Immature natural killer cell (primary cell): ENCODE data around the gene ADRA2A. TPM values are rescaled to one million over a fixed set of nuclear protein-coding genes. Genes with fewer than 3 reads are reported as not detected.

Source experiments
- DNase-seq, 3 donors: peaks; one replicate each; pipeline ENCODE4 v3.0.0; 2022; ENCODE audit warnings: mixed read lengths in 1 of 3
- H3K27ac Mint-ChIP-seq, 6 donors: one replicate each; pipeline ENCODE4 v1.8.0; 2020; ENCODE audit warnings: mixed read lengths in 6 of 6, mild to moderate bottlenecking in 5 of 6, inconsistent platforms in 4 of 6, moderate library complexity in 3 of 6
- H3K27me3 Mint-ChIP-seq, 3 donors: one replicate each; pipeline ENCODE4 v1.8.0; 2020 to 2021; ENCODE audit warnings: low read depth in 3 of 3, mild to moderate bottlenecking in 3 of 3, mixed read lengths in 3 of 3, moderate library complexity in 3 of 3, inconsistent platforms in 1 of 3
- H3K36me3 Mint-ChIP-seq, 3 donors: one replicate each; pipeline ENCODE4 v1.8.0; 2020; ENCODE audit warnings: mixed read lengths in 3 of 3, inconsistent platforms in 2 of 3, mild to moderate bottlenecking in 2 of 3
- H3K4me1 Mint-ChIP-seq, 2 donors: one replicate each; pipeline ENCODE4 v1.8.0; 2020; ENCODE audit warnings: inconsistent platforms in 2 of 2, mild to moderate bottlenecking in 2 of 2, mixed read lengths in 2 of 2, moderate library complexity in 1 of 2
- H3K4me3 Mint-ChIP-seq, 5 donors: one replicate each; pipeline ENCODE4 v1.8.0; 2020; ENCODE audit warnings: mild to moderate bottlenecking in 5 of 5, mixed read lengths in 5 of 5, inconsistent platforms in 3 of 5, moderate library complexity in 3 of 5
- H3K9me3 Mint-ChIP-seq, 6 donors: one replicate each; pipeline ENCODE4 v1.8.0; 2020; ENCODE audit warnings: mild to moderate bottlenecking in 6 of 6, mixed read lengths in 6 of 6, inconsistent platforms in 4 of 6, moderate library complexity in 3 of 6
- polyA plus RNA-seq, 3 donors: library from polyadenylated mRNA; unstranded; fragments of 300-500 nt; fragmentation: Illumina TruSeq; gene quantifications; one replicate each; pipeline ENCODE4 v1.2.3, GENCODE V29; 2021

Gene ADRA2A
- polyA plus RNA-seq, result not detected

DNA sequence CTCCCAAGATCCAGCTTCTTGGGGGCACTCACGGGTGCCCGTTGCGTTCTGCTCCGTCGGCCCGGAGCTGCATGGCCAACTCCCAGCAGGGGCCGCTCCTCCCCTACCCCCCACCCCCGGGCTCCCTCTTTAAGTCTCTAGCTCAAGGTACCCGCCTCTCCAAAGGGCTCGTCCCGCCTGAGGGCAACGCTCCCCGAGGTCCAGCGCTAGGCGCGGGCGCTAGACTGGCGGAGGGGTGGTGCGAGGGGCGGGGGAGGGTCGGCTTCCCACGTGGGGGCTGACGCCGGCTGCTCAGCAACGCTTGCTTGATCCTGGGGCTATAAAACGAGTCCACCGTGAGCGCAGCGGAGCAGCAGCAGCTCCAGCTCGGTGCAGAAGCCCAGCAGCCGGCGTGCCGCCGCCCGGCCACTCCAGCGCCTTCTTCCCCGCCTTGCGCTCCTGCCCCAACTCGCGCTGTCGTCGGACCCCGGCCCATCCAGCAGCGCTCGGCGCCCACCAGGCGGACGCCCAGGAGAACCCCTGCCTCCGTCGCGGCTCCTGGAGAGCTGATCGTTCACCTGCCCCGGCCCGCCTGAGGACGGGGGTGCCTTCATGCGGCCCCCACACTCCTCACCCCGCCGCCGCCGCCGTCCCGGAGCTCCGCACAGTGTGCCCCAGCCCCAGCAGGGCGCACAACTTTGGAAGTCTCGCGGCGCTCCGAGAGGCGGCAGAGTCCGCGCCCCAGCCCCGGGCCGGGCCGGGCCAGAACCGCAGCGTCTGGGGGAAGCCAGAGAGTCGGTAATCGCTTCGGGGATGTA is at the start of gene ADRA2A:
TSS of gene ADRA2A (plus strand) at position 348 of the 797 bp plus-strand sequence. CDS start 968 bp downstream, outside the sequence.
- H3K27me3 Mint-ChIP-seq, result peaks cover 7 to 11% (median 11%) of the 10 kb centered on the region in 3 donors
- H3K4me3 Mint-ChIP-seq, result peak within 1 kb of the TSS; percentile 48 to 63 (median 55)
- H3K9me3 Mint-ChIP-seq, result peaks cover 0 to 2% (median 0%) of the 10 kb centered on the region in 6 donors
- no peaks in the 10 kb centered on the region for H3K36me3 Mint-ChIP-seq
- peaks cover 0 to 18% of the 10 kb centered on the region in 2 donors for H3K4me1 Mint-ChIP-seq
- no peak for DNase-seq
- H3K27ac Mint-ChIP-seq, result no peak within 1 kb of the TSS

DNA sequence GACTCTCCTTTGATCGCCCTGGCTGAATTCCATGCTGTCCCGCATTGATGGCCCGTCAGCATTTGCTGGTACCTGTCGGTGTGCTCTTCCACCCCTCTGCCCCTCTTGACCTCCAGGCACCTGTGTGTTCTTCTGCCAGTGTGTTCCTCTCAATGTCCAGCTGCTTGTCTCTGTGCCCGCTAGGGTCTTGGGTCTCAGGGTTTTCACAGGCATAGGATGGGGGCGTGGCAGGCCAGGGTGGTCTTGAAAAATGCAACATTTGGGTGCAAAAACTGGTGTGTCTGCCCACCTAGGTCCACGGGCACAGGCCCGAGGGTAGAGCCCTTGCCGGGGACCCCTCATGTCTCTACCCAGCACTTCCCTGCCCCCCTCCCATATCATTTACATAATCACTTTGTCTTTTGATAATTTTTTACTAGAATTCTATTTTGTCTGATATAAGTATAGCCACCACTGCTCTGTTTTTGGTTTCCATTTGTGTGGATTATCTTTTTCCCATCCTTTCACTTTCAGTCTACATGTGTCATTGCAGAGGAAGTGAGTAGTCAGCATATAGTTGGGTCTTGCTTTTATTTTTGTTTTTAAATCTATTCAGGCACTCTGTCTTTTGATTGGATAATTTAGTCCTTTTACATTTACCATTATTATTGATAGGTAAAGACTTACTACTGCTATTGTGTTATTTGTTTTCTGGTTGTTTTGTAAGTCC is 46.6 kb upstream of the ADRA2A start:
- Mint-ChIP-seq H3K4me3 (peak overlapping the region in 1 of 5 donors; percentile 1), H3K36me3 (peaks cover 21 to 52% (median 31%) of the 10 kb centered on the region in 3 donors), H3K4me1 (peaks cover 9 to 22% of the 10 kb centered on the region in 2 donors), H3K9me3 (peaks cover 2 to 16% (median 13%) of the 10 kb centered on the region in 6 donors), H3K27ac (peak overlapping the region in 3 of 6 donors; percentile 2 to 78 (median 41)), H3K27me3 (peaks cover 0 to 2% (median 0%) of the 10 kb centered on the region in 3 donors)
- peak in 1 of 3 donors; percentile 6 for DNase-seq

DNA sequence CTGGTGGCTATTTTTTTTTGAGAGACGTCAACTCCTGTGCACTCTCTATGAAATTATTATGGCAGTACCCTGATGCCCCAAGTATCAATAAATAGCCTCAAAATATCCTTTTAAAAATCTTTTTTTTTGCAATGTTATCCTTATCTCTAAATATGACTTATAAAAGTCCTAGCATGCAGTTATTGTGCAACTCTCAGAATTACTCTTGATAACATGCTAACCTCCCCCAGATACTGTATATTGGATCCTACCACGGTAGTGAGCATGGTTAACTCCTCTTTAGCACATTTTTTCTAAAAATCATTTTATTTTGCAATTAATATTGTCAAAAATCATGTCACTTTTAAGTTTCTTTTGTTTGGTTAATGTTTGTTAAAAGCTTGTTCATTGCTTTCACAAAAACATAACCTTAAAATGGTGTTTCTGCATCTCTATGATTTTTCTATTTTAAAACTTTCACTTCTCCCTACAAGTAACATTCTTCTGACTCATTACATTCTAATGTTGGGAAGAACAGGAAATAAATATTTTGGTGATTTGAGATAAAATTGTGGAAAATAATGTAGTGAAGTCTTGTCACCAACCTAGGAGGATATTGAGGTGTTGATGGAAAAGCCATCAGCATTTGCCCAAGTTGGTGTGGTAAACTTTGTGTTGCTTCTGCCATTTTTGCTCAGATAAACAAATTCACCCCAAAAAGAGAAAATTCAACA is 42.1 kb upstream of the ADRA2A start:
- H3K27me3 Mint-ChIP-seq, result peaks cover 0 to 11% (median 4%) of the 10 kb centered on the region in 3 donors

DNA sequence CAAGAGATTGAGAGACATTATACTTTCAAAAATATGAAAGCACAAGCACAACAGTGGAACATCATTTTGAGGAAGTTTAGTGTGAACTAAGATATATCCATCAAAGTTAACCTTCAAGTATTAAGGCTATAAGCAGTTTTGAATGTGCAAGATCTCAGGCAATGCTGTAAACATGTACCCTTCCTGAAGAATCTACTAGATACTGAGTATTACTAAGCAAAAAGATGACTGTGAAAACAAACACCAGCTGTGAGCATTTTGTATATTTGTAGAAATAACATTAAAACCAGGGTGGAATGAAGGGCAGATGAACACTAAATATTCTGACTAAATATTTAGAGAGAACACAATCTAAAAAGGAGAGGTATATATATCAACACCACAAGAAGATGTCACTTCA is 41.3 kb upstream of the ADRA2A start:
- peaks cover 0 to 13% (median 5%) of the 10 kb centered on the region in 3 donors for H3K27me3 Mint-ChIP-seq
- DNase-seq, result no peak
- peaks cover 26 to 30% (median 28%) of the 10 kb centered on the region in 3 donors for H3K36me3 Mint-ChIP-seq
- H3K4me3 Mint-ChIP-seq, result no peak overlapping the region
- no peak overlapping the region for H3K27ac Mint-ChIP-seq
- peaks cover 2 to 4% of the 10 kb centered on the region in 2 donors for H3K4me1 Mint-ChIP-seq
- peaks cover 16 to 40% (median 34%) of the 10 kb centered on the region in 6 donors for H3K9me3 Mint-ChIP-seq

More for the DNA sequence above, 42.1 kb upstream of the ADRA2A start:
- Mint-ChIP-seq H3K4me1 (peaks cover 9 to 12% of the 10 kb centered on the region in 2 donors), H3K4me3 (no peak overlapping the region), H3K36me3 (peaks cover 24 to 35% (median 33%) of the 10 kb centered on the region in 3 donors), H3K27ac (no peak overlapping the region), H3K9me3 (peaks cover 10 to 33% (median 26%) of the 10 kb centered on the region in 6 donors)
- no peak for DNase-seq

DNA sequence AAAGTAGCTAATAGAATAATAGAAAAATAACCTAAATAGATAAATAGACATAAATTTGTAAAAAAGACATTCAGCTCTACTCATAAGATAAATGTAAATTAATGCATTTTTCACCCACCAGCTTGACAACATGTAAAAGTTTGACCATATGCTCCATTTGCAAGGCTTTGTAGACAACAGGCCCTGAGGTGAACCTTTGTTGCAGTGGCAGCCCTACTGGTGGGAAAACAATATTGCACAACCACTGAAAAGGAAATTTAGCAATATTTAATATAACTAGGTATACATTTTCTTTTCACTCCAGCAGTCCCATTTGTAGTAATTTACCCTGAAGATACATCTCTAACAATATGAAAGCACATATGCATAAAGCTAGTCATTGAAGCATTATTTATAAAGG is 39.0 kb upstream of the ADRA2A start:
- peaks cover 16 to 59% (median 44%) of the 10 kb centered on the region in 6 donors for H3K9me3 Mint-ChIP-seq
- no peaks in the 10 kb centered on the region for H3K4me1 Mint-ChIP-seq
- peaks cover 1 to 13% (median 9%) of the 10 kb centered on the region in 3 donors for H3K27me3 Mint-ChIP-seq
- no peak overlapping the region for H3K4me3 Mint-ChIP-seq
- no peak for DNase-seq
- H3K36me3 Mint-ChIP-seq, result peaks cover 18 to 29% (median 20%) of the 10 kb centered on the region in 3 donors
- no peak overlapping the region for H3K27ac Mint-ChIP-seq

DNA sequence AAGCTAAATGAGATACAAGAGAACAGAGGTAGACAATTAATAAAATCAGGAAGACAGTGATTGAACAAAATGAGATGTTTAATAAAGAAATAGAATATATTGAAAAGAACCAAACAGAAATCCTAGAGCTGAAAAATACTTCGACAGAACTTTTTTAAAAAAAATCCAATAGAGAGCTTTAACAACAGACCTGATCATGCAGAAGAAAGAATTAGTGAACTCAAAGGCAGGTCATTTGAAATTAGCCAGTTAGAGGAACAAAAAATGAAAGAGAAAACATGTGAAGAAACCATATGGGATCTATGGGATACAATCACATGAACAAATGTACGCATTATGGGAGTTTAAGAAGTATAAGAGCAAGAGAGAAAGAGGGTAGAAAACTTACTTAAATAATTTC is 37.3 kb upstream of the ADRA2A start:
- no peaks in the 10 kb centered on the region for H3K4me1 Mint-ChIP-seq
- no peak overlapping the region for H3K27ac Mint-ChIP-seq
- H3K4me3 Mint-ChIP-seq, result no peak overlapping the region
- H3K27me3 Mint-ChIP-seq, result peaks cover 1 to 13% (median 9%) of the 10 kb centered on the region in 3 donors
- H3K9me3 Mint-ChIP-seq, result peaks cover 17 to 47% (median 42%) of the 10 kb centered on the region in 6 donors
- no peak for DNase-seq
- H3K36me3 Mint-ChIP-seq, result peaks cover 10 to 19% (median 13%) of the 10 kb centered on the region in 3 donors

DNA sequence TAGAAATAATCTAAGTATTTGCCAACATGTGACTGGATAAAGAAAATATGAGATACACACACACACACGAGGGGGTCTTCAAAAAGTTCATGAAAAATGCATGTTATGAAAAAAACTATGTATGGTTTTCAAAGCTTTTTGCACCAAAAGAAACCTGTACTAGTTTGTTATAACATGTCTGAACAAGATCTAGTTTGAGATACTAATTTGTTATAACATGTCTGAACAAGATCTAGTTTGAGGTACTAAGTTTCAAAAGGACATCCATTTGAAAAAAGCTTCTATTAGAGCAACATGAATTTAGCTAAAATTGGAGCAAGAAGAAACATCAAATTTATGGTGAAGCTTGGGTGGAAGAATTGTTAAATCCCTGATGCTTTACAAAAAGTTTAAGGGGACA is 19.8 kb upstream of the ADRA2A start:
- Mint-ChIP-seq H3K4me1 (no peaks in the 10 kb centered on the region), H3K36me3 (peaks cover 0 to 3% (median 0%) of the 10 kb centered on the region in 3 donors), H3K4me3 (no peak overlapping the region), H3K27ac (no peak overlapping the region), H3K27me3 (peaks cover 2 to 9% (median 7%) of the 10 kb centered on the region in 3 donors), H3K9me3 (peaks cover 0 to 10% (median 4%) of the 10 kb centered on the region in 6 donors)
- no peak for DNase-seq

DNA sequence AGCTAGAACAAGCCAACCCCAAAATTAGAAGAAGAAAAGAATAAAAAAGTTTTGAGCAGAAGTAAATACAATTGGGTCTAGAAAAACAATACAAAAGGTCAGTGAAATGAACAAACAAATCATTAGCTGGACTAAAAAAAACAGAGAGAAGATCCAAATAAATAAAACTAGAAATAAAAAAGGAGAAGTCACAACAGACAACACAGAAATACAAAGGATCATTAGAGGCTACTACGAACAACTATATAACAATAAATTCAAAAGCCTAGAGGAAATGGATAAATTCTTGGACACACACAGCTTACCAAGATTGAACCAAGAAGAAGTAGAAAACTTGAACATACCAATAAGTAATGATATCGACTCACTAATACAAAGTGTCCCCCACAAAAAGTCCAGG is 13.4 kb upstream of the ADRA2A start:
- H3K4me1 Mint-ChIP-seq, result no peaks in the 10 kb centered on the region
- peaks cover 0 to 3% (median 0%) of the 10 kb centered on the region in 6 donors for H3K9me3 Mint-ChIP-seq
- no peak overlapping the region for H3K4me3 Mint-ChIP-seq
- no peak for DNase-seq
- peaks cover 0 to 9% (median 3%) of the 10 kb centered on the region in 3 donors for H3K27me3 Mint-ChIP-seq
- H3K27ac Mint-ChIP-seq, result no peak overlapping the region
- peaks cover 0 to 3% (median 0%) of the 10 kb centered on the region in 3 donors for H3K36me3 Mint-ChIP-seq

DNA sequence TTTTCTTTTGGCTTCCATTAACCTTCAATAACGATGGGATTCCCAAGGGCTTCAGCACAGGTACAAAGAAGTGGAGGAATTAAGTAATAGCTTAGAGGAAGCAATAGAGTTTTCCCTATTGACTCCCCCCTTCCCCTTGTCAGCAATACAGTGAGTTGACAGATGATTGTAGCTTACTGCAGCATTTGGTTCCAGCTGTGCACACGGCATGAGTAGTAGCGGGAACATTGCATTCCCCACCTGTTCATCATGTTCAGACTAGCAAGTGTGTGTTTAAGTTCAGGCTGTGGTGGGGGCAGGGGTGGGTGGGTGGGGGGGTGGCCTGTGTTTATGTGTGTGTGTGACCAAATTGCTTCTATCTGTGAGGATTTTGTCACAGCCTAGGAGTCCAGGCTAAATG is 4.6 kb upstream of the ADRA2A start:
- H3K4me3 Mint-ChIP-seq, result no peak overlapping the region
- H3K36me3 Mint-ChIP-seq, result no peaks in the 10 kb centered on the region
- peaks cover 0 to 8% of the 10 kb centered on the region in 2 donors for H3K4me1 Mint-ChIP-seq
- no peak overlapping the region for H3K27ac Mint-ChIP-seq
- DNase-seq, result no peak
- H3K27me3 Mint-ChIP-seq, result peaks cover 4 to 10% (median 8%) of the 10 kb centered on the region in 3 donors
- peaks cover 0 to 3% (median 0%) of the 10 kb centered on the region in 6 donors for H3K9me3 Mint-ChIP-seq

DNA sequence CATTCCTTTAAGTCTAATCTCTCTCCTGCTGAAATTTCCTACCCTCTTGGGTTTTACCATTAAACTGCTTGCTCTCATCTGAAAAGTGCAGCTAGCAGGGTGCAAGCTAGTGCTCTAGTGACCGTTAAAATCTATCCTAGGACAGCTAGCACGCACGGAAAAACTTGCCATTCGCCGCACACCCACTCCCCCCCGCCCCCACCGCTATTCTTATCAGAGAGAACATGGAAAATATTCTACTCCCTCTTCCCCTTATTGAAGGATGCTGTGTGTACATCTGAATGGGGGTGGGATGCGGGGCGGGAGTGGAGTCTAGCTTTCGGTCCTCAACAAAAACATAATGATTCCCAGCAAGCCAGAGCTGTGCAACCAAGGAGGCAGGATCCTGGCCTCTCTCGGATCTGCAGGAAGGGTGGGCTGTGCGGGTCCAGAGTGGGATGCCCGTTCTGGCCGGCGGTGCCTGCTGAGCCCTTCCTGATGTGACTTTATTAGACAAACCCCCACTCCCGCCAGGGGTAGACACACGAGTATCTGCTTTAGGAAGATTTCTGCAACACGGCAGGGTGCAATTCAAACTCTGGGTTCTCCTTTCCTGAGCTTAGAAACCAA is 1.1 kb upstream of the ADRA2A start:
- no peaks in the 10 kb centered on the region for H3K36me3 Mint-ChIP-seq
- peaks cover 0 to 18% of the 10 kb centered on the region in 2 donors for H3K4me1 Mint-ChIP-seq
- DNase-seq, result no peak
- peaks cover 7 to 11% (median 10%) of the 10 kb centered on the region in 3 donors for H3K27me3 Mint-ChIP-seq
- H3K9me3 Mint-ChIP-seq, result peaks cover 0 to 2% (median 0%) of the 10 kb centered on the region in 6 donors
- no peak overlapping the region for H3K27ac Mint-ChIP-seq
- H3K4me3 Mint-ChIP-seq, result peak overlapping the region in 2 of 5 donors; percentile 6 to 63

DNA sequence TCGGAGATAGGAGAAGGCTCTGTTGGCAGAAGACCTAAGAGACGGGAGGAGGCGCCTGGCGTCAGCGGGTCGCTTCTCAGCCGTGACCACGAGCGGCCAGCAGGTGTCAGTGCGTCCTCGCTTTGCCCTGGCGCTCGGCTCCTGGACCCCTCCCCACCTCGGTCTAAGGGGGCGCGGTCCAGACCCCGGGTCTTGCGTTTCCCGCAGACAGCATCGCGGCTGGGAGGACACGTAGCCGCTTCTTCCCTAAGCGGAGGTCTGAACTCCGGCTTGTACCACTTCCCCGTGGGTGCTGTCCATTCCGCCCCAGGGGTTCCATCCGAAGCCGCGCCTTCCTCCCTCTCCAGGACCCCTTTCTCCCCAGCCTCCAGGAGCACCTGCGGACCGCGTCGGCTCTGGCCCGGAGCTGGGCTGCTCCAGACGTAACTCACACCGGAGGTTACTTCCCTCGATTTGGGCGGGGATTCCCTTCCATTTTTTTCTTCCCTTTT is 593 bp upstream of the ADRA2A start:
- no peak for DNase-seq
- peaks cover 0 to 18% of the 10 kb centered on the region in 2 donors for H3K4me1 Mint-ChIP-seq
- peak overlapping the region in 4 of 5 donors; percentile 6 to 63 (median 36) for H3K4me3 Mint-ChIP-seq
- no peaks in the 10 kb centered on the region for H3K36me3 Mint-ChIP-seq
- peaks cover 0 to 2% (median 0%) of the 10 kb centered on the region in 6 donors for H3K9me3 Mint-ChIP-seq
- H3K27ac Mint-ChIP-seq, result no peak overlapping the region
- H3K27me3 Mint-ChIP-seq, result peaks cover 7 to 11% (median 10%) of the 10 kb centered on the region in 3 donors

DNA sequence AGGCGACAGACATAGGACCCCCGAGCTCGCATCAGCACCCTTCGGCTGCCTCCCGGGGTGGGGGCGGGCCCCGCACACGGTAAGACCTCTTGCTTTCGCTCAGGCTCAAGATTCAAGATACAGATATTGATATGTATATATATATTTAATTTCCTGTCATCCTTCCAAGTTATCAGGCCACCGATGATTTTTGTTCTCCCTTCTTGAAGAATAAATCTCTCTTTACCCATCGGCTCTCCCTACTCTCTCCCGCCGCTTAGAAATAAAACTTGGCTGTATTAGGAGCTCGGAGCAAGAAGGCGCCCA is 603 bp downstream of the ADRA2A start:
- Mint-ChIP-seq H3K36me3 (no peaks in the 10 kb centered on the region), H3K27me3 (peaks cover 7 to 11% (median 11%) of the 10 kb centered on the region in 3 donors), H3K27ac (no peak overlapping the region), H3K9me3 (peaks cover 0 to 2% (median 0%) of the 10 kb centered on the region in 6 donors), H3K4me3 (peak overlapping the region; percentile 44 to 55 (median 53)), H3K4me1 (peaks cover 0 to 18% of the 10 kb centered on the region in 2 donors)
- DNase-seq, result no peak
